BE2C (cell line): ENCODE measurements around the gene SRMS.

Experiments used
- DNase-seq: peaks from one replicate; pipeline ENCODE4 v3.0.0-alpha.2; 2020
- H3K27me3 ChIP-seq: fragments of 250-450 bp; sonication (Bioruptor Pico); 2 replicates; pipeline ENCODE4 v1.5.1; 2020; ENCODE audit warnings: mild to moderate bottlenecking
- H3K36me3 ChIP-seq: fragments of 250-450 bp; sonication (Bioruptor Pico); 2 replicates; pipeline ENCODE4 v1.5.1; 2020; ENCODE audit warnings: mild to moderate bottlenecking
- H3K4me1 ChIP-seq: fragments of 250-450 bp; sonication (Bioruptor Pico); 2 replicates; pipeline ENCODE4 v1.5.1; 2020
- H3K4me3 ChIP-seq: 2 replicates; pipeline ENCODE4 v1.5.1; 2011; ENCODE audit warnings: low read depth, low read length
- H3K9me3 ChIP-seq: fragments of 250-450 bp; sonication (Bioruptor Pico); 2 replicates; pipeline ENCODE4 v1.5.1; 2020
- CTCF ChIP-seq: IDR thresholded peaks from 2 replicates; pipeline ENCODE4 v1.5.1; 2012; ENCODE audit warnings: mild to moderate bottlenecking, low read depth, low read length

Gene SRMS

GRCh38 chr20:63544241-63544957 lies 3.1 kb downstream of the SRMS start:
- H3K4me1 ChIP-seq = peaks cover 11% of the 10 kb centered on the region
- DNase-seq = no peak

GRCh38 chr20:63543733-63544132 lies 3.8 kb downstream of the SRMS start:
- Histone ChIP-seq H3K9me3 (no peaks in the 10 kb centered on the region), H3K4me3 (no peak overlapping the region), H3K36me3 (no peaks in the 10 kb centered on the region), H3K4me1 (peaks cover 11% of the 10 kb centered on the region), H3K27me3 (no peaks in the 10 kb centered on the region)
- DNase-seq = no peak
- no peak for TF ChIP-seq CTCF

More at GRCh38 chr20:63544241-63544957, 3.1 kb downstream of the SRMS start:
- Histone ChIP-seq H3K4me3 (no peak overlapping the region), H3K36me3 (no peaks in the 10 kb centered on the region), H3K27me3 (no peaks in the 10 kb centered on the region), H3K9me3 (no peaks in the 10 kb centered on the region)
- TF ChIP-seq CTCF = no peak

GRCh38 chr20:63543131-63543530 lies 4.4 kb downstream of the SRMS start:
- Histone ChIP-seq H3K36me3 (no peaks in the 10 kb centered on the region), H3K9me3 (no peaks in the 10 kb centered on the region), H3K4me3 (no peak overlapping the region), H3K27me3 (no peaks in the 10 kb centered on the region), H3K4me1 (peaks cover 11% of the 10 kb centered on the region)
- TF ChIP-seq CTCF = no peak
- DNase-seq = no peak

GRCh38 chr20:63542696-63543095 lies 4.9 kb downstream of the SRMS start:
- no peak overlapping the region for H3K4me3 ChIP-seq
- DNase-seq = no peak
- no peaks in the 10 kb centered on the region for H3K9me3 ChIP-seq
- H3K36me3 ChIP-seq = no peaks in the 10 kb centered on the region
- TF ChIP-seq CTCF = no peak
- no peaks in the 10 kb centered on the region for H3K27me3 ChIP-seq
- H3K4me1 ChIP-seq = peaks cover 11% of the 10 kb centered on the region

GRCh38 chr20:63542031-63542559 lies 5.5 kb downstream of the SRMS start:
- H3K9me3 ChIP-seq = no peaks in the 10 kb centered on the region
- H3K4me1 ChIP-seq = peaks cover 11% of the 10 kb centered on the region
- DNase-seq = no peak
- no peak for TF ChIP-seq CTCF
- no peaks in the 10 kb centered on the region for H3K27me3 ChIP-seq
- H3K36me3 ChIP-seq = no peaks in the 10 kb centered on the region
- H3K4me3 ChIP-seq = no peak overlapping the region

- no peaks in the 10 kb centered on the region for H3K27me3 ChIP-seq
- TF ChIP-seq CTCF = no peak
- no peak for DNase-seq
- H3K9me3 ChIP-seq = no peaks in the 10 kb centered on the region
- peaks cover 14% of the 10 kb centered on the region for H3K4me1 ChIP-seq
- no peaks in the 10 kb centered on the region for H3K36me3 ChIP-seq
- H3K4me3 ChIP-seq = no peak overlapping the region
Observed at GRCh38 chr20:63541371-63541770, 6.2 kb downstream of the SRMS start.
